GM21619 (cell line): Measurements from ENCODE around the gene IFNA7.
"Not testable (repeated sequence)": the region's sequence is repeated elsewhere in the genome, so short reads cannot be mapped to it uniquely, and the experiment has no call there.

Experiments used
- ATAC-seq: cut with Tn5 transposase; IDR thresholded peaks from one replicate; pipeline ENCODE4 v1.9.1; 2021; ENCODE audit not compliant: unreplicated experiment

IFNA7 gene

DNA sequence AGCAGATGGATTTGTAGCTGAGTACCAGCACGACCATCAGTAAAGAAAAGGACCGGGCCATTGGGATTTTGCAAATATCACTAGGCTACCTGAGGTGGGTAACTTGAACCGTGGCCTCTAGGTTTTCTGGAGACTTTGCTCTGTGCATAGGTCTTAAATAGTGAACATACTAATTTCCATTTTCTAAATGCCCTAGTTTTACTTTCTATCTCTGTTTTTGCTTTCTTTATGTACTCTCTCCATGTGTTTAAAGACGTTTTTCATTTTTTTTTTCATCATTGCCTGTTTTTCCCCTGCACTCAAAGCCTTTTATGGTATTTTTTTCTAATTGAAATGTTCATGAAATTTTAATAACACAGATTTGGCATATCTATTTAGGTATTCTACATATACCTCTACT lies at the start of gene IFNA7:
IFNA7 (minus strand) TSS at position 101 of the 400 bp plus-strand sequence; CDS start at position 61, 40 bp downstream.
- ATAC-seq: not testable (repeated sequence)

DNA sequence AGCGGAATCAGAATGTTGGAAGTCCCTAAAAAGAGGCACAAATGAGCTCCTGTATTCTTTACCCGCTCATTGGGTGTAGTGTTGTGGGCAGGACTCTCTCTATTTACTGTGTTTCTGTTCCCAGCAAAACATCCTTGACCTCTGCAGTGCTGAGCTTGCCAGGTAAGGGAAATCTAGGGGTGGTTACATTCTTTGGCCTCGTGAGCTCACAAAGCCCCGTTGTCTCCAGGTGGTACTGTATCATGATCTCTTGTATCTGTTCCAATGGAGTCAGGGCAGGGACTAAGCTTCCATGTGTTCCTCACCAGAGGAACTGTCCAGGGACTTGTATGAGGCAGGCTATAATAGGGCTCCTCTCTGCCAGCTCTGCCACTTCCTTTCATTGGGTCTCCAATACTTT lies 49.6 kb upstream of the IFNA7 start:
- ATAC-seq: no peak

DNA sequence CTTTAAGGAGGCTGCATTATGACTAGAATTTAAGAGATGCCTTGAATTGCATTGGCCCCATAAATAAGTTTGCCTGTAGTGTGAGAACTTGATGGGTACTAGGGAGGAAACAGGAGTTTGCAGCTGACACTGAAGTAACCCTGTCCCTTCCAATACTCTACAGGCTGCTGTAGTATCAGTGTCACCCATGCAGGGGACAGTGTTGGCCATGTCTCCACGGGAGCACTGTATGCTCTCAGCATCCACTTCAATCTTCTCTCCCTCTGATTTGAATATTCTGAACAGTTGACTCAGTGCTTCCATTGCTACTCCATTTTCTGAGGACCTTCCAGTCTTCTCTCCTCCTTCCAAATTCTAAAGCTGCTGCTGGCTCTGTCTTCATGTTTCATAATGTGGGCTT lies 49.2 kb upstream of the IFNA7 start:
- ATAC-seq: no peak

DNA sequence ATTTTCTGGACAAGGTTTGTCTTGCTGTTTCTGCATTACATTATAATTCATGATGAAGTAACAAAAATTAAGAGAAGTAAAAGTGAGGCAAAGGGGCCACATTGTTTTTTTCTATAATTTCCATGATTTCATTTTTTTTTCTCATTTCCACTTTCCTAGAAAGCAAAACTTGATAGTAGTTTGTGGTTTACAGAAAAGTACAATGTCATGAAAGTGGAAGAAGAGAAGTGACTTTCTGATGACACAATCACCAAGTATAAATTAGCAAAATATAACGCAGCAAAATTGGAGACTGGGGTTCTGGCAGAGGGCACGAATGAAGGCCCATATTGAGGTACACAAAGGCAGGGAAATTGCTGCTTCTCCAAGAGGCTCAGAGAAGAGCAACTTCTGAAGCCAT lies 42.8 kb upstream of the IFNA7 start:
- ATAC-seq: no peak

DNA sequence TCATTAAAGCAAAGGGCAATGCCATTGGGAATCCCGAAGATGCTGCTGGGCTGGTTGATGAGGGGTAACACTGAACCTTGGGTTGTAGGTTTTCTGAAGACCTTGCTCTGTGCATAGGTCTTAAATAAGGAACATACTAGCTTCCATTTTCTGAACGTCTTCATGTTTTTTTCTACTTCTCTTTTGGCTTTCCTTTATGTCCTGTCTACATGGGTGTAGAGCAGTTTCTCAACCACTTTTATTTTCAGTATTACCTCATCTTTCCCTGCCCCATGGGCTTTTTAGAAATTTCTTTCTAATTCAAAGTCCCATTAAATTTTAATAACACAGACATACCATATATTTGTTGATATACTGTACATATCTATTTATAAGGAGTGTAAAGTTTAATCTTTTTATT lies 37.9 kb upstream of the IFNA7 start, which contains the start of gene IFNA14:
IFNA14 (minus strand) TSS at position 95 of the 400 bp plus-strand sequence; CDS start at position 25, 70 bp downstream.
- no peak for ATAC-seq

DNA sequence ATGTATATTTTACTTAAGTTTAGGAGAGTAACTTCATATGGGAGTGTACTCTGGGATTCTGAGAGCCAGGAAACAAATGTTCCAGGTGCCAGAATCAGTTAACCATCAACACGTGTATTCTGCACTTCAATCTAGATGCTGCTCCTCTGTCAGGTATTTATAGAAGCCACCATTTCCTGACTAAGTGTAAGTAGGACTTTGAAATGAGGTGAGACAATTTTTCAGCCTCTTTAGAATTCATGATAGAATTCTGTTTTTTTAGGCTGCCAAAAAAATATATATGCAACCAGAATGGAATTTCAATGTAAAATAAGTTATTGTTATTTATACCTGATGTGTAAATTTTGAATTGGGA lies 34.3 kb upstream of the IFNA7 start:
- ATAC-seq: not testable (repeated sequence)

DNA sequence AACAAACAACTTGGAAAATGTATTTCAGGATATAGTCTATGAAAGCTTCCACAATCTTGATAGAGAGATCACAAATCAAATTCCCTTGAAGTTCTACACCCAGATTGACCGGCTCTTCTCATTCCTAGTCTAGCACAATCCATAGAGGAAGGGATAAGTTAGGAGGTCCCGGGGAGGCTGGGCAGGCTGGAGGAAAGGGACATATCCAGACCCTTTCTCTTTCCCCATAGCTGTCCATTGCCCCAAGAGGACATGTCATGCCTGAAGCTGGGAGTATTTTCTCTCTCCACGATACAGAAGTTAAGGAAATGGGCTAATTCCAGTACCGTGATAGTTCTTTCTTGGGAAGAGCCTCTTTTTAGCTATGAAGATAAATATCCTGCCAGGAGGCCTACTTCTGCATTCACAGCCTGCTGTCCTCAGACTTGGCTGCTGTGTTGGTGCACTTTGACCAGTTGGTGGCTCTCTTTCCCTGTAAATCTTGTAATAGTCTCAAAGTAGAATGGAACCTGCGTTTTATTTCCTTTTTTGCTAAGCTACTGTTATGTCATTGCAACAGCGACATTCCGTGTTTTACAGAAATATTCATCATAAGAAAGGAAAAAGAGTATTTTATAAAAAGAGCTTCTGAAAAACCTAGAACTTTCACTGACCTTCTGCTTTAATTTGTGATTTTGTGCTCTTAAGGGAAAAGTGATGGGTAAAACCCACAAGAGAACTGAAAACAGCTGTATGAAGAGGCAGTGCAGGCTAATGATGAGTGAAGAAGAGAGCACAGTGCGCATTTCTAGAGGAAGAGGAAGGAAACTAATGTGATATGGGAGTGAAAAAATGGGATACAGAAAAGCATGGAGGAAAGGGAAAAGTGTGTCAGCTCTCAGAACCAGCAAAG lies 33.7 kb upstream of the IFNA7 start:
- peak; percentile 80 for ATAC-seq

DNA sequence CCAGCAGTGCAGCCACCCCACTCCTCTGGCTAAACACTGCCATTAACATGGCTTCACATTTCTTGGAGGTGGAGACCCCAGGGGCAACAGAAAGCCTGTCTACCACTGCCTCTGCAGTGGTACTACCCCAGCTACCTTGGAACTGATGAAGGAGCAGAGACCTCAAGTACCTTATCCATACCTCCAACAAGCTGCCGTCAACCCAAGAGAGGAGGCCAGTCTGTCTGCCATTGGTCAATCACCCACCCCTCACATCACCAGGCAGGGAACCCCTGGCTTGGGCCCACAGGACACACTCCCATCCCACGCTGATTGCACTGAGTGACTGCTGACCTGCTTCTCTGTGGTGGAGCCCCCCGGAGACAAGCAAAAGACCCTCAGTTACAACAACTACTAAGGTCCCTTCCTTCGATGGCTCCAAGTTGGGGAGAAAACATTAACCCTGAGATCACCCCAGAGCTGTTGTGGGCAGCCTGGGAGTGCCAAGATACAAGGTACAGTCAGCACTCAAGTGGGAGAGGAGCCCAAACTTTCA lies 32.2 kb upstream of the IFNA7 start:
- no peak for ATAC-seq

DNA sequence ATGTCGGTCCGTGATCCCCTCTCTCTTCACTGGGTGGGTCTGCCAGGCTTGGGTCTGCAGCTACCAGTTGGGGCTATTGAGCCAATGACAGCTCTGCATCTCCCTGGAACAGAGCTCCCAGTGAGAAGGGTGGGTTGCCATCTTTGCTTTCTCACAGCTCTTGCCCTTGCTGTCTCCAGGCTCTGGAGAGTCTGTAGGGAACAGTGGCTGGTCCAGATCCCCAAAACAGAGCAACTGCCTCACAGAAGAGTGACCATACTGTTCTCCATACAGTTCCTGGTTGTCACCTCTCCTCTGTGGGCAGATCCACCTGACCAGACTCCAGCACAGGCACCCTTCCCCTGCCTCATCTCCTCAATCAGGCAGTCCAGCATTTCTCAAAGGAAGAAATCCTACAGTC lies 31.3 kb upstream of the IFNA7 start:
- ATAC-seq: no peak

DNA sequence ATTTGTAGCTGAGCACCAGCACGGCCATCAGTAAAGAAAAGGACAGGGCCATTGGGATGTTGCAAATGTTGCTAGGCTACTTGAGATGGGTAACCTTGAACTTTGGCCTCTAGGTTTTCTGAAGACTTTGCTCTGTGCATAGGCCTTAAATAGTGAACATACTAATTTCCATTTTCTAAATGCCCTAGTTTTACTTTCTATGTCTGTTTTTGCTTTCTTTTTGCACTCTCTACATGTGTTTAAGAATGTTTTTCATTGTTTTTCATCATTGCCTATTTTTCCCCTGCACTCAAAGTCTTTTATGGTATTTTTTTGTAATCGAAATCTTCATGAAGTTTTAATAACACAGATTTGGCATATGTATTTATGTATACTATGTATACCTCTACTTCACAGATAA lies 26.1 kb upstream of the IFNA7 start, which contains the start of gene IFNA17:
IFNA17 (minus strand) TSS at position 101 of the 400 bp plus-strand sequence; CDS start at position 52, 49 bp downstream.
- ATAC-seq: no peak

DNA sequence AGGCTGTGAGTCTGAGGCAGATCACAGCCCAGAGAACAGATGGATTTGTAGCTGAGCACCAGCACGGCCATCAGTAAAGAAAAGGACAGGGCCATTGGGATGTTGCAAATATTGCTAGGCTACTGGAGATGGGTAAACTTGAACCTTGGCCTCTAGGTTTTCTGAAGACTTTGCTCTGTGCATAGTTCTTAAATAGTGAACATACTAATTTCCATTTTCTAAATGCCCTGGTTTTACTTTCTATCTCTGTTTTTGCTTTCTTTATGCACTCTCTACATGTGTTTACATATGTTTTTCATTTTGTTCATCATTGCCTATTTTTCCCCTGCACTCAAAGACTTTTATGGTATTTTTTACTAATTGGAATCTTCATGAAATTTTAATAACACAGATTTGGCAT lies 15.2 kb upstream of the IFNA7 start, which contains the start of gene IFNA16:
IFNA16 (minus strand) TSS at position 101 of the 400 bp plus-strand sequence; CDS start at position 95, 6 bp downstream.
- ATAC-seq: not testable (repeated sequence)

DNA sequence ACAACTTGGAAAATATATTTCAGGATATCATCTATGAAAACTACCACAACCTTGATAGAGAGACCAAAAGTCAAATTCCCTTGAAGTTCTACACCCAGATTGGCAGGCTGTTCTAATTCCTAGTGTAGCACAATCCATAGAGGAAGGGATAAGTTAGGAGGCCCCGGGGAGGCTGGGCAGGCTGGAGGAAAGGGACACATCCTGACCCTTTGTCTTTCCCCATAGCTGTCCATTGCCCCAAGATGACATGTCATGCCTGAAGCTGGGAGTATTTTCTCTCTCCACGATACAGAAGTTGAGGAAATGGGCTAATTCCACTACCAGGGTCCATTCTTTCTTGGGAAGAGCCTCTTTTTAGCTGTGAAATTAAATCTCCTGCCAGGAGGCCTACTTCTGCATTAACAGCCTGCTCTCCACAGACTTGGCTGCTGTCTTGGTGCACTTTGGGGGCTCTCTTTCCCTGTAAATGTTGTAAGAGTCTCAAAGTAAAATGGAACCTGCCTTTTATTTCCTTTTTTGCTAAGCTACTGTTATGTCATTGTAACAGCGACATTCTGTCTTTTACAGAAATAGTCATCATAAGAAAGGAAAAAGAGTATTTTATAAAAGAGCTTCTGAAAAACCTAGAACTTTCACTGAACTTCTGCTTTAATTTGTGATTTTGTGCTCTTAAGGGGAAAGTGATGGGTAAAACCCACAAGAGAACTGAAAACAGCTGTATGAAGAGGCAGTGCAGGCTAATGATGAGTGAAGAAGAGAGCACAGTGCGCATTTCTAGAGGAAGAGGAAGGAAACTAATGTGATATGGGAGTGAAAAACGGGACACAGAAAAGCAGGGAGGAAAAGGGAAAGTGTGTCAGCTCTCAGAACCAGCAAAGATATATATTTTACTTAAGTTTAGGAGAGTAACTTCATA lies 11.7 kb upstream of the IFNA7 start:
- ATAC-seq: peak; percentile 67

DNA sequence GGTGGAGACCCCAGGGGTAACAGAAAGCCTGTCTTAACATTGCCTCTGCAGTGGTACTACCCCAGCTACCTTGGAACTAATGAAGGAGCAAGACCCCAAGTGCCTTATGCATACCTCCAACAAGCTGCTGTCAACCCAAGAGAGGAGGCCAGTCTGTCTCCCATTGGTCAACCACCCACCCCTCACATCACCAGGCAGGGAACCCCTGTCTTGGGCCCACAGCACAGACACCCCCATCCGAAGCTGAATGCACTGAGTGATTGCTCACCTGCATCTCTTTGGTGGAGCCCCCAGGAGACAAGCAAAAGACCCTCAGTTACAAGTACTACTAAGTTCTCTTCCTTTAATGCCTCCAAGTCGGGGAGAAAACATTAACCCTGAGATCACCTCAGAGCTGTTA lies 10.2 kb upstream of the IFNA7 start:
- ATAC-seq: not testable (repeated sequence)

DNA sequence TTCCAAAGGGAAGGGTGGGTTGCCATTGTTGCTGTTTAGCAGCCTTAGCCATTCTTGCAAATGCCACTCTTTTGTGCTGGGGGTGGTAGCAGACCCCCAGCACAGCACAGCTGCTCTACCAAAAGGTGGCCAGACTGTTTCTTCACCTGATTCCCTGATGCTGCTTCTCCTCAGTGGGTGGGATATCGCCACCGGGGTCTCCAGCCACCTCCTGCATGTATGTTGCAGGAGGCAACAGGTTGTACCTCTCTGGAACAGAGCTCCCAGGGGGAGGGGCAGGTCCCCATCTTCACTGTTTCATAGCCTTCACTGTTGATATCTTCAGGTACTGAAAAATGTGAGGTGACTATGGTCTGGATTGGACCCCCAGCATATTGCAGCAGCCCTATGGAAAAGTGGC lies 8.8 kb upstream of the IFNA7 start:
- ATAC-seq: not testable (repeated sequence)

DNA sequence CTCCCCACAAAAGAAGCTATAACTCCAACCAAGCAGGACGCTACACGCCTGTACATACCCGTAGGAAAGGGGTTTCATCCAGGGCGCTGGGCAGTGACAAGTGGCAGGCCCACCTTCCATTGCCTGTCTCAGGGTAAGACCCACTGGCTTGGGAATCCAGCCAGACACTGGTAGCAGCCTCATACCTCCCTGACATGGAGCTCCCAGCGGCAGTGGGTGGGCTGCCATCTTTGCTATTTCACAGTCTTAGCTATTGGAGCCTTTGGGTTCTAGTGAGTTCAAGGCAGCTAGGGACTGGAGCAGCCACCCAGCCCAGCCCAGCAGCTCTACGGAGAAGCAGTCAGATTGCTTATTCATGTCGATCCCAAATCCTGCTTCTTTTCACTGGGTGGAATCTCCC lies 8.3 kb upstream of the IFNA7 start:
- ATAC-seq: no peak

DNA sequence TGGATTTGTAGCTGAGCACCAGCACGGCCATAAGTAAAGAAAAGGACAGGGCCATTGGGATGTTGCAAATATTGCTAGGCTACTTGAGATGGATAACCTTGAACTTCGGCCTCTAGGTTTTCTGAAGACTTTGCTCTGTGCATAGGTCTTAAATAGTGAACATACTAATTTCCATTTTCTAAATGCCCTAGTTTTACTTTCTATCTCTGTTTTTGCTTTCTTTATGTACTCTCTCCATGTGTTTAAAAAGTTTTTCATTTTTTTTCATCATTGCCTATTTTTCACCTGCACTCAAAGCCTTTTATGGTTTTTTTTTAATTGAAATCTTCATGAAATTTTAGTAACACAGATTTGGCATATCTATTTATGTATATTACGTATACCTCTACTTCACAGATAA lies 5.0 kb upstream of the IFNA7 start, which contains the start of gene IFNA10:
IFNA10 (minus strand) TSS at position 101 of the 400 bp plus-strand sequence; CDS start at position 55, 46 bp downstream.
- ATAC-seq: not testable (repeated sequence)

DNA sequence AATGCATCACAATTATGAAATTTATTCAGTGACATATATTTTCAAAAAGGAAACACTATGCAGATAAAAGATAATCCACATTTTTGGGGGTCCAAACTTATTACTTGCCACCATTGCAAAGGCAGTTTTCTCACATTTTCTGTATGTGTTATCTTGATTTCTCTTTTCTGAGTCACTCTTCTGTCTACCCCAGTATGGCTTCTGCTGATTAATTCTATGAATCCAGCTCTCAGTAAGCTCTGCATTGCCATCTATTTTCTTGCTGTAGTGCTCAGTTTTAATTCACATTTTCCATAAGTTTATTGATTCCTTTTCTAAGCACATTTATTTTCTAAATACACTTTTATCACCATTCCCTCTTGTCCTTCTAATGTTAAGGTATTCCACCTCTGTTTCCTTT lies 3.2 kb upstream of the IFNA7 start:
- no peak for ATAC-seq

DNA sequence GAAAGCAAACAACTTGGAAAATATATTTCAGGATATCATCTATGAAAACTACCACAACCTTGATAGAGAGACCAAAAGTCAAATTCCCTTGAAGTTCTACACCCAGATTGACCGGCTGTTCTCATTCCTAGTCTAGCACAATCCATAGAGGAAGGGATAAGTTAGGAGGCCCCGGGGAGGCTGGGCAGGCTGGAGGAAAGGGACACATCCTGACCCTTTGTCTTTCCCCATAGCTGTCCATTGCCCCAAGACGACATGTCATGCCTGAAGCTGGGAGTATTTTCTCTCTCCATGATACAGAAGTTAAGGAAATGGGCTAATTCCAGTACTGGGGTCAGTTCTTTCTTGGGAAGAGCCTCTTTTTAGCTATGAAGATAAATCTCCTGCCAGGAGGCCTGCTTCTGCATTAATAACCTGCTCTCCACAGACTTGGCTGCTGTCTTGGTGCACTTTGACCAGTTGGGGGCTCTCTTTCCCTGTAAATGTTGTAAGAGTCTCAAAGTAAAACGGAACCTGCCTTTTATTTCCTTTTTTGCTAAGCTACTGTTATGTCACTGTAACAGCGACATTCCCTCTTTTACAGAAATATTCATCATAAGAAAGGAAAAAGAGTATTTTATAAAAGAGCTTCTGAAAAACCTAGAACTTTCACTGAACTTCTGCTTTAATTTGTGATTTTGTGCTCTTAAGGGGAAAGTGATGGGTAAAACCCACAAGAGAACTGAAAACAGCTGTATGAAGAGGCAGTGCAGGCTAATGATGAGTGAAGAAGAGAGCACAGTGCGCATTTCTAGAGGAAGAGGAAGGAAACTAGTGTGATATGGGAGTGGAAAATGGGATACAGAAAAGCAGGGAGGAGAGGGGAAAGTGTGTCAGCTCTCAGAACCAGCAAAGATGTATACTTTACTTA lies 6.9 kb downstream of the IFNA7 start:
- peak; percentile 94 for ATAC-seq

DNA sequence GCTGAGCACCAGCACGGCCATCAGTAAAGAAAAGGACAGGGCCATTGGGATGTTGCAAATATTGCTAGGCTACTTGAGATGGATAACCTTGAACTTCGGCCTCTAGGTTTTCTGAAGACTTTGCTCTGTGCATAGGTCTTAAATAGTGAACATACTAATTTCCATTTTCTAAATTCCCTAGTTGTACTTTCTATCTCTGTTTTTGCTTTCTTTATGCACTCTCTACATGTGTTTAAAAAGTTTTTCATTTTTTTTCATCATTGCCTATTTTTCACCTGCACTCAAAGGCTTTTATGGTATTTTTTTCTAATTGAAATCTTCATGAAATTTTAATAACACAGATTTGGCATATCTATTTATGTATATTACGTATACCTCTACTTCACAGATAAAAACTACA lies 14.5 kb downstream of the IFNA7 start, which contains the start of gene IFNA4:
IFNA4 (minus strand) TSS at position 101 of the 400 bp plus-strand sequence; CDS start at position 45, 56 bp downstream.
- not testable (repeated sequence) for ATAC-seq
